Measurements from ENCODE around the gene MATN1.

Gene MATN1

DNA sequence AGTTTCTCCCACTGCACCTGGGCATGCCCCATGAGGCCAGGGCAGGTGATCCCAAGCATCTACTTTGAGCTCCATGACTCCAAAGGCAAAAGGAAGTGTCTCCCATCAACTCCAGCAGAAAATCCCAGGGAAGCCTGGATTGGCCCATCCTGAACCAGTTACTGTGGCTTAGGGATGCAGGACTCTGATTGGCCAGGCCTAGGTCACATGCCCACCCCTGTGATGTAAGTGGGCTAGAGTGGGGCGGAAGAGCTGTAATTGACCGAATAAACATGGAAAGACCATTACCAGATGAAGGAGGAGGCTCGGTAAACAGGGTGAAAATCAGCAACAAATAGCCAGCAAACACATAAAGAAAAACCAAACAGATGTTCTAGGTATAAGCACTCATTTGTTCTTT is 45.2 kb downstream of the MATN1 start:
- DNase-seq, result no peak

DNA sequence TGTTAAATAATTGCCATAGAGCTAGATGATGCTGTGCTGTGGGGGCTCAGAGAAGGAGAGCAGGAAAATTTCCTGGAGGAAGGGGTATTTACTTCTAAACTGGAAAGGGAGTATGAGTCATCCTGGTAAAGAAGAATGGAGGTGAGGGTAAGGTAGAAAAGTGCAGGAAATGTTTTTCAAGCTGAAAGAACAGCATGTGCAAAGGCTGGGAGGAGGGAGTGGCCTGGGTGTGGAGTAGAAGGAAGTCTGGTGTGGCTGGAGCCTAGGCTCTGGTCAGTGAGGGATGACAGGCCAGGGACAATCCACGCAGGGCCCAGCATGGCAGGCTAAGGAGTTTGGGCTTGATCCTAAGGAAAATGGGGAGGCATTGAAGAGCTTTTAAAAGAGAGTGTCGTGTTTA is 45.9 kb downstream of the MATN1 start:
- DNase-seq, result no peak

DNA sequence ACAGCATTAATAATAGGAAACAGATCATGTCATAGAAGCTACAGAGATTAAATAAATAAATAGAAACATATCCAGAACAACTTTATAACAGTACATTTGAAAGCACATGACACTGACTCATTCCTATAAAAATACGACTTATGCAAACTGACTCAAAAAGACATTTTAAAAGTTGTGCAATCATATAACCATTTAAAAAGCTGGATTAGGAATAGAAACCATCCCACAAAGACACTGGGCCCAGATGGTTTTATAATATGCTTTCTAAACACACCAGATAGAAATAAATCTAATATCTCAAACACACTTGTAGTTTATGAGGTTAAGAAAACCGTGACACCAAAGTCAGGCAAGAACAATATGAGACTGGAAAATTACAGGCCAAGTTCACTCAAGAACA is 47.6 kb downstream of the MATN1 start:
- no peak for DNase-seq

DNA sequence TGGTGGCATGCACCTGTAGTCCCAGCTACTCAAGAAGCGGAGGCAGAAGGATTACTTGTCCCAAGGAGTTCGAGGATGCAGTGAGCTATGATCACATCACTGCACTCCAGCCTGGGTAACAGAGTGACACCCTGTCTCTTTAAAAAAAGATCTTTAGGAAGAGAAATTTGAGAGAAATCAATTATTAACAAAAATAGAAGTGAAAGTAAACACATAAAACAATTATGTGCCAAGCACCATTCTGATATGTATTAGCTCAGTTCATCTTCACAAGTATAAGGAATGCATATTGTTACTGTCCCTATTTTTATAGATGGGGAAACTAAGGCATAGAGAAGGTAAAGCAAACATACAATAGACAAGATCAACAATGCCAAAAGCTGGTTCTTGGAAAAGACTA is 48.1 kb downstream of the MATN1 start:
- DNase-seq, result no peak

DNA sequence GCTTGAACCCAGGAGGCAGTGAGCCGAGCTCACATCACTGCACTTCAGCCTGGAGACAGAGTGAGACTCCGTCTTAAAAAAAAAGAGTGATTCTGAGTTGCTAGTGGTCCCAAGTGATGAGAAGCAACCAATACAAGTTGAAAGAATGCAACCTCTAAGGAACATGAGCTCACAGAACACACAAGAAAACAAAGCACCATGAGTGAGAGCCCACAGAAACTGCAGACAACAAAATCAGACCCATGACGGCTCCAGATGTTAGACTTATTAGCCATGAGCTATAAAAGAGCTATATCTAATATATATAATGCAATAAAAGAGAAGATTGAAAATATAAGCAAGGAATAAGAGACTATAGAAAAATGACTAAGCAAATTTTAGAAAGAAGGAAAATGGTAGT is 50.0 kb downstream of the MATN1 start:
- no peak for DNase-seq

DNA sequence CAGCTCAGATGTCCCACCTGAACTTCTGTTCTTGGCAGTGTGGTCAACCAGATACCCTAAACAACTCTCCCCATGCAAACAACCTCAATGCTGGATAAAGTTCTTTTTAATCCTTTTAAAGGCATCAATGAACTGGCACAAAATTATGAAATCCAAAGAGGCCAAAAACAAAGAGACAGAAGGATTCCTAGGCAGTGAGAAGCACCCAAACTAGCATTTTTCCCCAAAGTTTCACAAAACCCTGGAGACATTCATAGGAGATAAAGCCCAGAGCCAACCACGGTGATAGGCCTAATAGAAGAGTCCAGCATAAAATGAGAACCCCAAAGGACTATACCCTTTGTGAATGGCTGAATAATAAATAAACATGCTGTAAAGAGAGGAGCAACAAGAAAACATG is 50.7 kb downstream of the MATN1 start:
- no peak for DNase-seq

DNA sequence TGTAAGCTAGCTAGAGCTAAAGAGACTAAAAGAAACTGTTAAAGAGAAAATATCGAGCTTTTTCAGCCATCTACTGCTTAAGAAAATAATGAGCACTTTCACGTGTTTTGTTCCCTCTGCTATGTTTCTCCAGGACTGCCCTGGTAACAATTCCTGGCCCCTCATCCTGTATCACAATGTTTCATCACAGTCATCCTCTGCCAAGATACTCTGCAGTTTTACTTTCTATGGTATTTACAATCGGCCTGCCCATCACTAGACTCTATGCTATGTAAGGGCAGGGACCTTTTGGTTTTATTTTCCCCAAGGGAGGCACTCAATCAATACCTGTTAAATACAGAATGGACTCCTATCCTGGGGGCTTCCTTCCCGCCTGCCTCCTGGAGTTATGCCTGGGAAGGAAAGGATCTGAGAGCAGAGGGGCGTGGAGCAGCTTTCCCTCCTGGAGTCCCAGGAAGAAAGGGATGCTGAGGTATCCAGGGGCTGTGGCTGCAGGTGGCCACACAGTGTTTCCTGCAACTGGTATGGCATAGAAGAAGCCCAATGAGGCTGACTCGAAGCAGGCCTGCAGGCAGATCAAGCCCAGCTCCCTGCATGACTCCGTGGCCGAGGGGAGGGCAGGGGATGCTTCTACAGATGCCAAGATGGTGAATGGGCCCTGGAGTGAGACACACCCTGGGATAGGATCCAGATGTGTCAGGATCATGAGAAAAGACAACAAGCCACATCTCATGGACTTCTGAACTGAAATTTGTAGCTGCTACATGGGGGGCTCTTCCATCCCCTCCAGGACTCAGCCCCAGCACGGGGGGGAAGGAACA is 52.9 kb downstream of the MATN1 start:
- DNase-seq, result no peak

DNA sequence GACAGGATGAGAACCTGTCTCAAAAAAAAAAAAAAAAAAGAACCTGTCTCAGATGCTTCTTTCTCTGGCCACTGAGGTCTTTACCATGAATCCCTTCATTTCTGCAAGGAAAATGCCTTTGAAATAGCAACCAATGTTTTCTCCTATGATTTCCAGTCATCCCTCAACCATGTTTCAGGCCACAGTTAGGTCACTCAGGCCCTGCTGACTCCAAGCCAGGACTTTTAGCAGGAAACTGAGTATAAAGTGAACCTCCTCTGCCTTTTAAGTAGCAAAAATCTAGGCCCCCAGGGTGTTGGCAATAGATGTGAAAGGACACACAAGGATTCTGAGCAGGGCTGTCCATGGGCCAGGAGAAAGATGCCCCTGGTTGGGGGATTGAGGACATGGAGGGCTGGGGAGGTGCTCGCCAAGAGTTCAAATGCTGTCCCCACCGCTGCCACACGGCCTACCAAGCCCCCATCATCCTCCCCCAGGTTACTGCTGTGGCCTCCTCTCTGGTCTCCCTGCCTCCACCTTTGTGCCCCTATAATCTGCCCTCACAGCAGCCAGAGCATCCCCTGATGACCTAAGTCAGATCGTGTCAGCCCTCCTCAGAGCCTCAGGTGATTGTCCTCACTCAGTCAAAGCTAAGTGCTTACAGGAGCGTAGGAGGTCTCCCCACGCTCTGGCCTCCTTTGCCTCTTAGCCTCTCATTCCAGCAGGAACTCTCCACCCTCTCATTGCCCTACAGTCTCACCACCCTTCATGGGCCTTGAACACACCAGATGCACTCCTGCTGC is 54.6 kb downstream of the MATN1 start:
- no peak for DNase-seq

DNA sequence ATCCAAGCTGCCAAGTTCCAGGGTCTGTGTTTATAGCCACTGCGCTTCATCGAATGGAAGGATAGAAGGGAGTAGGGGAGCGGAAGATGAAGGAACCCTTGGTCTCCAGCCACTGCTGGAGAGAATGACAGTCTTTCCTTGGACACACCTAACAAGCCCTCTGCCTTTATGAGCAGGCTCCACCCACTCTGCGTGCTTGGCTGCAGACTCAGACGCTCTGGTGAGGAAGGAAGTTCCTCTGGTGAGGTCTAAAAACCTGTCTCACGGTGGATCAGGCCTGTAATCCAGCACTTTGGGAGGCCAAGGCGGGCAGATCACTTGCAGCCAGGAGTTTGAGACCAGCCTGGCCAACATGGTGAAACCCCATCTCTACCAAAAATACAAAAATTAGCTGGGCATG is 55.4 kb downstream of the MATN1 start:
- no peak for DNase-seq

DNA sequence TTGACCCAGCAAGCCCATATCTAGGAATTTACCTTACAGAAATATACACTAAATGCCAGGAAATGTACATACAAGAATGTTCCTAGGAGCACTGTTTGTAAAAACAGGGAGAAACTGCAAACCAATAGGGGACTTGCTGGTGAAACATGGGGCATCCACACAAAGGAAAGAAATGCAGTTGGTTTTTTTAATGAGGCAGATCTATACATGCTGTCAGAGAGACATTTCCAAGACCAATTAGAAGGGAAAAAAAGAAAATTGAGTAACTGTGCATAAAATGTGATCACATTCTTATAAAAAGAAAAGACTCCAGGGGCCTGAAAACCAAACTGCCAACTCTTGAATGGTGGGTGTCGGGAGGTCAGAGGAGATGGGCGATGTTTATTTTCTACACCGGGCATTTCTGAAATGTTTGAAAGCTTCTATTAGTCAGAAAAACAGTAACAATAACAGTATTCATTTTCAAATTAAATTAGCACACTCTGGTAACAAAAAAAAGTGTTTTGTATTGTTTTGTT is 56.6 kb downstream of the MATN1 start:
- DNase-seq, result no peak

DNA sequence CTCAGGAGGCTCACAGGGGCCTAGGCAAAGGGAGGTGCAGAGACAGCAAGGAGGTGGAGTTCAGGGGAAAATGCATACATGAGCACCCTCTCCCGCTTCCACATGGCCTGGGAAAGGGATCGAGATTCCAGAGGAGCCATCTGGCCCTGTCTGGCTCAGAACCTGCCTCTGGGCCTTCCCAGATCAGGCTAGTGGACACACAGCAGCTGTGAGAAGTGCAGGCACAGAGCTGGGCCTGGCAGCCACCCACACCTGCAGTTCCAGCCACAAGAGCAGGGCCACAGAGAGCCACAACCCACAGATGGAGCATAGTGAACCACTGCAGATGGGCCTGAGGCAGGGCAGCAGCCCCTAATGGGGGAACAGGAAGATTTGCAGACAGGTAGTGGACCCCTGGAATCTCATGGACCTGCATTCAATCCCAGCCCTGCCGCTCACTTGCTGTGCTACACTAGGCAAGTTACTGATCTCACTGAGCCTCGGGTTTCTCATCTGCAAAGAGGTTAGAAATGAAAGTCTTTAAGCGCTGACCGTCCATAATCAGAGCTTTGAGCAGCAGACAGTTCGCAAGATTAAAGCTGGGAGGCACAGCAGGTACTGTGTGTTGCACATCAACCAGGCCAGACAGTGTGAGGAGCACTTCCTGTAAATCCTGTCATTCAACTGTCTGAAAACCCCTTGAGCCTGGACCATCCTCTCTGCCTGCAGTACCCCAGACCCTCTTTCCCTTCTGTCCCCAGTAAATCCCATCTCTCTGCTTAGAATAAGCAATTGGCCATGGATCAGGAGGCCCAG is 58.0 kb downstream of the MATN1 start:
- DNase-seq, result peak; percentile 26

DNA sequence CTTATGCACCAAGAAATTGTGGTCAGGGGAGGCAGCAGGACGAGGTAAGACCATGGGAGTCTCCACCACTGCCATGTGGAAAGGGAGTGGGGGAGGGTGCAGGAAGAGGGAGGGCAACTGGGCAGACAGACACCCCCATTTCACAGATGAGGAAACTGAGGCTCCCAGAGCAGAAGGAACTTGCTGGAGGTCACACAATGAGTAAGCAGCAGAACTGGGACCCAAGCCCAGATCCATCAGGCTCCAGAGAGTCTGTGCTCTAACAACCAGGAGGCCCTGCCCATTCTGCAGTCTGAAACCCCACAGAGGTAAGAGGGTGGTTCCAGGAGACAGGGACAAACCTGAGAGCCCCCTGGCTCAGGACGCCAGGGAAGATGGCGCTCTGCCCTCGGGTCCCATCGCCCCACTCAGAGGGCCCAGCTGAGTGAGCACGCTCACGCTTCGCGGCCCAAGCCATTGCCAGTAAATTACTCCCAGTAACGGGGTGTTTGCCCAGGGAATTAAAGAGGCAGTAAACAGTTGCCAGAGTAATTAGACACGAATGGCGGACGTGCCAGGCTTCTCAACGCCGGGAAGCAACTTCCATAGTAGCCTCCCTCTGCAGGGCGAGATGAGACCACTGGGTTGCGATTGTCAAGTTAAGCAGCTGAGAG is 59.2 kb downstream of the MATN1 start:
- no peak for DNase-seq

DNA sequence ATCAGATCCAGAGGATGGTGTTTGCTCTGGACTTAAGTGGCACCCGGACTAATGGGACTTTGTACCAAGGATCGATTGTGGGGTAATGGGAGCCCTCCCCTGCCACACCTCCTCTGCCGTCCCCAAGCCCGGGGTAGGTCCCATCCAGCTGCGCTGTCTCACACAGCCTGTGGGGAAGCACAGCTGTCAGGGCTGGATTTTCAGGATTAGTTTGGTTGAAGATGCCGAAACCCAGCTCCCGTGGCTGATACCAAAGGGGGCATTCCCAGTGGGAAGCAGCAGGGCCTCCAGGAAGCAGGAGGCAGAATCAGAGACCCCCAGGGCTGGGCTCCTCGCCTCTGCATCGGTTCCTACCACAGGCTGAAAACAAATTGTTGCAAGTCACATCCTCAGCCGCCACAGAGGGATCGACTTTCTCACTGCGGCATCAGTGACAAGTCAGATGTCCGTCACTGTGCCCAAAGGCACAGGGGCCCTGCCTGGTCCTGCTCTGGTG is 59.7 kb downstream of the MATN1 start:
- DNase-seq, result peak; percentile 40

DNA sequence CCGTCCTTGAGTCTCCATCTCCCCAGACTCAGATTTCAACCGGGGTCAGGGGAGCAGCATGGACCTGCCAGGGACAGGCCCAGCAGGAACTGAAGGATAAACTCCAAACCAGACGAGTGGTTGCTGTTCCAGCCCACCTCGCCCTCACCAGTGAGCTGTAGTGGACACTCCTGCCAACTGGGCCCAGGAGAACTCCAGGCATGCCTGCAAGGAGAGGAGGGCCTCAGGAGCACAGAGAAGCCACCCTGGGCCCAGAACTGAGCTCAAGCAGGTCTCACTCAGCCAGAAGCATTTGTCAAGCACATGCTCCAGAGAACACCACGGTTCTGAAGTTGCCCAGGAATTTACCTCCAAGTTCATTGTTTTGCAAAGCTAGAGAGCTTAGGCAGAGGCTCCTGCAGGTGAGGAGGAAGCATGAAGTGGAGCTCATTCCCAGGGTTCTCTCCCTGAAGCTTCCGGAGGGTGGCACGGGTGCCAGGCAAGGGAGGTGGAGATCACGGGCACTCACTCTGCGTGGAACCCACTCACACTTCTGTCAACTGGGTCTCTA is 61.0 kb downstream of the MATN1 start:
- DNase-seq, result no peak

DNA sequence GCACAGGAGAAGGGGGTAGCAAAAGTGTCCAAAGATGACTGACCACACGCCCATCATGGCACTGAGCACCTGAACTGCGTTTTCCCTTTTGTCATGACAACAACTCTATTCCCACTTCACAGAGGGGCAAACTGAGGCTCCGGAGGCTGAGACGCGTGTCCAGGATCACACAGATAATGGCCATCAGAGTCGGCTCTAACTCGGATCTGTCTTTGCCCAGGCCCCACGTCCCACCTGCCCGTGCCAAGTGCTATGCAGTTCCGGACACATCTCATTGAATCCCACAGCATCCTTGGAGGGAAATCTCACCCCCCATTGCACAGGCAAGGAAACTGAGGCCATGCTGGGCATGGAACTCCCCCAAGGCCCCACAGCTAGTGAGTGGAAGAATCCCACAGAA is 62.1 kb downstream of the MATN1 start:
- DNase-seq, result no peak
